ENCODE measurements around the gene ASB4. TPM values are rescaled to one million over a fixed set of nuclear protein-coding genes. Genes with fewer than 3 reads are reported as not detected.

Gene ASB4
- total RNA-seq, 2 experiments from 2014 or later = not detected

DNA sequence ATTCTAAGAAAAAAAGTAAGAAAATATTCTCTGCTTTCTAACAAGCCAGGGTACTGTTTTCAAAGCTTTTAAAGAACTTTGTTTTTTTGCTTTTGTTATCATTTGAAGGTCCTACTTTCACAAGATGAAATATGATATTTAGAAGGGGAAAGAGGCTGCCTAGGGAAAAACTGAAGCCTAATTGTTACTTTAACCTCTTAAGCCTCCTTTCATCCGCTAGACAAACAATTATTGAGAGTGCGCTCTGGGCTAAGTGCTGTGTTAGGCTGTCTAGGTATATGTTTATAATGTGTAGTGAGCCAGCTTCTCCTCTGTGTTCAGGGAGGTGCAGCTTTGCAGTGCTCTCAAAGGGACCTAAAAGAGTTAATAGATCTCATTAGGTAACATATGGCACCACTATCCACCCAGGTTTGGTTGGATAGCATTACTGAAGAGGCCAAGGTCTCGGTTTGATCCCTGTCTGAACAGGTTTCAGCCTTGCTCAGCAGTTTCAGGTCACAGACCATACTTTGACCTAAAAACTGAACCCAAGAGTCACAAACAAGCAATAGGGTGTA is 92.6 kb downstream of the ASB4 start:
- Mint-ChIP-seq H3K4me1 (ENCODE audit: low read depth) (no peaks in the 10 kb centered on the region), H3K4me3 (no peak overlapping the region), H3K9me3 (no peaks in the 10 kb centered on the region), H3K27ac (no peak overlapping the region), H3K27me3 (no peaks in the 10 kb centered on the region), H3K36me3 (ENCODE audit: low read depth) (no peaks in the 10 kb centered on the region)
- DNase-seq (no peak), ATAC-seq (no peak)
- POLR2A ChIA-PET = no interaction called here
- TF ChIP-seq, protein P1, sequence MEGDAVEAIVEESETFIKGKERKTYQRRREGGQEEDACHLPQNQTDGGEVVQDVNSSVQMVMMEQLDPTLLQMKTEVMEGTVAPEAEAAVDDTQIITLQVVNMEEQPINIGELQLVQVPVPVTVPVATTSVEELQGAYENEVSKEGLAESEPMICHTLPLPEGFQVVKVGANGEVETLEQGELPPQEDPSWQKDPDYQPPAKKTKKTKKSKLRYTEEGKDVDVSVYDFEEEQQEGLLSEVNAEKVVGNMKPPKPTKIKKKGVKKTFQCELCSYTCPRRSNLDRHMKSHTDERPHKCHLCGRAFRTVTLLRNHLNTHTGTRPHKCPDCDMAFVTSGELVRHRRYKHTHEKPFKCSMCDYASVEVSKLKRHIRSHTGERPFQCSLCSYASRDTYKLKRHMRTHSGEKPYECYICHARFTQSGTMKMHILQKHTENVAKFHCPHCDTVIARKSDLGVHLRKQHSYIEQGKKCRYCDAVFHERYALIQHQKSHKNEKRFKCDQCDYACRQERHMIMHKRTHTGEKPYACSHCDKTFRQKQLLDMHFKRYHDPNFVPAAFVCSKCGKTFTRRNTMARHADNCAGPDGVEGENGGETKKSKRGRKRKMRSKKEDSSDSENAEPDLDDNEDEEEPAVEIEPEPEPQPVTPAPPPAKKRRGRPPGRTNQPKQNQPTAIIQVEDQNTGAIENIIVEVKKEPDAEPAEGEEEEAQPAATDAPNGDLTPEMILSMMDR (IDR thresholded peaks at IDR 0.05) = no peak
- CTCF ChIA-PET = no interaction called here
- intact Hi-C loops (cut with micrococcal nuclease) = no loop called here

GRCh38 chr7:95579318-95579717 is 93.6 kb downstream of the ASB4 start:
- no peaks in the 10 kb centered on the region for H3K4me1 Mint-ChIP-seq (ENCODE audit: low read depth)
- ATAC-seq (no peak), DNase-seq (no peak)
- TF ChIP-seq, protein P1 (IDR thresholded peaks at IDR 0.05) = no peak
- ChIA-PET CTCF (no interaction called here), POLR2A (no interaction called here)
- no peak overlapping the region for H3K4me3 Mint-ChIP-seq
- H3K27ac Mint-ChIP-seq = no peak overlapping the region
- H3K36me3 Mint-ChIP-seq (ENCODE audit: low read depth) = no peaks in the 10 kb centered on the region
- intact Hi-C loops (cut with micrococcal nuclease) = no loop called here
- H3K9me3 Mint-ChIP-seq = no peaks in the 10 kb centered on the region
- H3K27me3 Mint-ChIP-seq = no peaks in the 10 kb centered on the region

DNA sequence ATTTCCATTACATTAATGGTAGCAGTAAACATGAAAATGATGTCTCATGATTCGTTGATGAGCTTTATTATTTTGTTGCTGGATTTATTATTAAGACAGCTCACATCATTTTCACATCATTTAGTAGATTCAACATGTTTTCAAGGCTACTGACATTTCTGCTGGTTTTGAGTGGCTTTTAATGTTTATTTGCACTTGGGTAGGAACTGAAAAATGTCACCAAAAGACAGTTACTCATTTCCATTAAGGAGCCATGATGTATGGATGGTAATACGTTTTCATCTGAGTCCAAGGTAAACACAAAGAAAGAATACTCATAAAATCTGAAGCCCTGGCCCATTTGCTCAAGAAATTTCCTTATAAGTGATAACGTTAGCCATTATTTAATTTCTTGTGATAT is 95.7 kb downstream of the ASB4 start:
- Mint-ChIP-seq H3K4me3 (no peak overlapping the region), H3K9me3 (no peaks in the 10 kb centered on the region), H3K27ac (no peak overlapping the region), H3K36me3 (ENCODE audit: low read depth) (no peaks in the 10 kb centered on the region), H3K4me1 (ENCODE audit: low read depth) (no peaks in the 10 kb centered on the region), H3K27me3 (no peaks in the 10 kb centered on the region)
- intact Hi-C loops (cut with micrococcal nuclease) = no loop called here
- TF ChIP-seq, protein P1 (IDR thresholded peaks at IDR 0.05) = no peak
- ChIA-PET CTCF (no interaction called here), POLR2A (no interaction called here)
- ATAC-seq (no peak), DNase-seq (no peak)

DNA sequence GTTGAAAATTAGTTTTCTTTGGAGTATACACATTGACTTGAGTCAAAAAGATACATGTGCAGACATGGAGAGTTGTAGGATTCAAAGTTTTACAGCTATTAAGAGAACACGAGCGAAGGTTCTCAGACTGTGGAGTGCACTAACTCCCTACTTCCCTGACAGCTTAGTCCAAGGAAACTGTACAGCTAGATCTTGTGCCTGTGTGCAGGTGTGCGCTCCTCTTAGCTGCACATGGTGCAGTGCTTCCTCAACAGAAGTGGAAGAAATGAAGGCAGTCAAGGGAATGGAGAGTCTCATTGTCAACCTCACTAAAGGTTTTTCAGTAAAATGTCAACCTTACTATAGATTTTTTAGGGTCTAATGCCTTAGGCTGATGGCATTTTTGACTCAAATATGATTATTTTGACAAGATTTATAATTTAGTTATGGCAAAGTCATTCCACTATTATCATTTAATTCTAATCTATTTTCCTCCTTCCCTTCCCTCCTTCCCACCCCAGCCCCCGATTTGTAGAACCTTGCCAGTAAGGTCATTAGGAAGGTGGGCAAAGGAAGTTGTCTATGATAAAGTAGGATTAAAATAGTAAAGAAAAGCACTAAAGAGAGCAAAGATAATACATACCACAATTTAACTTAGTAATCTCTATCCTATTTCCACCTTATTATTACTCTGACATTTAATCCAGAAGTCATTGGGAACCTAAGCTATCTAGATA is 97.0 kb downstream of the ASB4 start:
- DNase-seq (no peak), ATAC-seq (no peak)
- Mint-ChIP-seq H3K27ac (no peak overlapping the region), H3K4me3 (no peak overlapping the region), H3K4me1 (ENCODE audit: low read depth) (no peaks in the 10 kb centered on the region), H3K9me3 (no peaks in the 10 kb centered on the region), H3K27me3 (no peaks in the 10 kb centered on the region), H3K36me3 (ENCODE audit: low read depth) (no peaks in the 10 kb centered on the region)
- intact Hi-C loops (cut with micrococcal nuclease) = no loop called here
- ChIA-PET POLR2A (no interaction called here), CTCF (interaction anchor here (1.1 kb wide), 1 partner anchor 43 kb away, joined by 3 read pairs; no protein-coding TSS in a partner anchor)
- TF ChIP-seq, protein P1 (IDR thresholded peaks at IDR 0.05) = no peak

- intact Hi-C loops (cut with micrococcal nuclease) = no loop called here
- TF ChIP-seq, protein P1 (IDR thresholded peaks at IDR 0.05) = no peak
- ChIA-PET CTCF (no interaction called here), POLR2A (no interaction called here)
- ATAC-seq (no peak), DNase-seq (no peak)
- no peaks in the 10 kb centered on the region for H3K36me3 Mint-ChIP-seq (ENCODE audit: low read depth)
- no peaks in the 10 kb centered on the region for H3K27me3 Mint-ChIP-seq
- no peaks in the 10 kb centered on the region for H3K4me1 Mint-ChIP-seq (ENCODE audit: low read depth)
- H3K27ac Mint-ChIP-seq = no peak overlapping the region
- H3K4me3 Mint-ChIP-seq = no peak overlapping the region
- no peaks in the 10 kb centered on the region for H3K9me3 Mint-ChIP-seq
Observed at GRCh38 chr7:95583834-95584621, 98.3 kb downstream of the ASB4 start.

Data from activated CD8-positive, alpha-beta T cell treated with anti-CD3 and anti-CD28 coated beads for 36 hours (primary cell).